IMR-90 (cell line): ENCODE results near the gene PLXNB3. TPM values are rescaled to one million over a fixed set of nuclear protein-coding genes. Genes with fewer than 3 reads are reported as not detected.

ENCODE experiments used
- ATAC-seq: fragments of 200-7000 bp; cut with Tn5 transposase; 2 replicates; pipeline ENCODE4 v1.9.1; 2020; ENCODE audit warnings: low read depth, mild to moderate bottlenecking, moderate library complexity
- BruUV-seq: library from RNA; stranded (reverse); fragments of 400-500 nt; replicated peaks from 2 replicates; lab custom pipeline; 2021; lab: Mats Ljungman, UMichigan
- CTCF ChIA-PET: fragments of 300-600 bp; formaldehyde crosslinking; extraction: SDS; loops from one replicate; lab custom pipeline; 2021; ENCODE audit warnings: antibody characterized with exemption; lab: Yijun Ruan, JAX
- POLR2A ChIA-PET: fragments of 300-600 bp; sonication (Branson Sonifier 250); formaldehyde crosslinking; loops from one replicate; lab custom pipeline; 2022; ENCODE audit warnings: antibody characterized with exemption; ENCODE audit not compliant: unreplicated experiment; lab: Charles Lee
- DNase-seq: peaks from one replicate; pipeline ENCODE4 v3.0.0; 2013
- H2AFZ ChIP-seq: replicated peaks from 2 replicates; pipeline ENCODE3; 2013; ENCODE audit warnings: low read length, mild to moderate bottlenecking; ENCODE audit not compliant: poor library complexity
- H2AK5ac ChIP-seq: 2 replicates; pipeline ENCODE4 v1.6.1; 2013; ENCODE audit warnings: low read depth, low read length, inconsistent platforms
- H2AK9ac ChIP-seq: replicated peaks from 2 replicates; pipeline ENCODE3; 2013; ENCODE audit warnings: mild to moderate bottlenecking, low read depth, low read length, moderate library complexity; ENCODE audit not compliant: poor library complexity
- H2BK120ac ChIP-seq: 2 replicates; pipeline ENCODE4 v1.6.1; 2013; ENCODE audit warnings: low read depth, low read length, inconsistent platforms
- H2BK15ac ChIP-seq: 3 replicates; pipeline ENCODE4 v1.6.1; 2013; ENCODE audit warnings: low read depth, low read length, inconsistent platforms
- H2BK20ac ChIP-seq: 2 replicates; pipeline ENCODE4 v1.6.1; 2013; ENCODE audit warnings: low read depth, mild to moderate bottlenecking, inconsistent platforms, low read length, moderate library complexity
- H2BK5ac ChIP-seq: 2 replicates; pipeline ENCODE4 v1.6.1; 2013; ENCODE audit warnings: mild to moderate bottlenecking, low read depth, low read length, inconsistent platforms; ENCODE audit not compliant: poor library complexity, severe bottlenecking
- H3K14ac ChIP-seq: replicated peaks from 2 replicates; pipeline ENCODE4 v1.6.1; 2013; ENCODE audit warnings: low read depth, low read length, inconsistent platforms
- H3K18ac ChIP-seq: 2 replicates; pipeline ENCODE4 v1.6.1; 2013; ENCODE audit warnings: low read depth, low read length, control low read depth
- H3K23ac ChIP-seq: 2 replicates; pipeline ENCODE4 v1.6.1; 2013; ENCODE audit warnings: low read depth, low read length, inconsistent platforms
- H3K27ac ChIP-seq: 2 replicates; pipeline ENCODE4 v1.5.1; 2013; ENCODE audit warnings: mild to moderate bottlenecking, control low read depth, low read length; ENCODE audit not compliant: insufficient read depth
- H3K27me3 ChIP-seq: 2 replicates; pipeline ENCODE4 v1.6.1; 2013; ENCODE audit warnings: low read length; ENCODE audit not compliant: control insufficient read depth, insufficient read depth
- H3K36me3 ChIP-seq: 2 replicates; pipeline ENCODE4 v1.6.1; 2013; ENCODE audit warnings: low read length, mixed read lengths; ENCODE audit not compliant: control insufficient read depth, insufficient read depth
- H3K4ac ChIP-seq: 2 replicates; pipeline ENCODE4 v1.6.1; 2013; ENCODE audit warnings: low read depth, low read length, inconsistent platforms
- H3K4me1 ChIP-seq: 2 replicates; pipeline ENCODE4 v1.6.1; 2013; ENCODE audit warnings: low read length, mixed read lengths; ENCODE audit not compliant: control insufficient read depth, insufficient read depth
- H3K4me2 ChIP-seq: 2 replicates; pipeline ENCODE4 v1.6.1; 2013; ENCODE audit warnings: low read depth, mild to moderate bottlenecking, control low read depth, low read length, moderate library complexity
- H3K4me3 ChIP-seq: 2 replicates; pipeline ENCODE4 v1.5.1; 2013; ENCODE audit warnings: low read depth, mild to moderate bottlenecking, control low read depth, low read length, moderate library complexity; ENCODE audit not compliant: insufficient read depth
- H3K56ac ChIP-seq: 2 replicates; pipeline ENCODE4 v1.6.1; 2013; ENCODE audit warnings: low read length, inconsistent platforms; ENCODE audit not compliant: insufficient read depth; ENCODE audit errors: extremely low read depth
- H3K79me1 ChIP-seq, 2 experiments: 2 replicates each; pipeline ENCODE4 v1.6.1; 2013; ENCODE audit warnings: low read length in 2 of 2, inconsistent platforms in 1 of 2, low read depth in 1 of 2
- H3K9ac ChIP-seq: 2 replicates; pipeline ENCODE4 v1.6.1; 2013; ENCODE audit warnings: low read depth, low read length, control low read depth
- H3K9me1 ChIP-seq: 2 replicates; pipeline ENCODE4 v1.6.1; 2013; ENCODE audit warnings: low read length, inconsistent platforms; ENCODE audit not compliant: insufficient read depth
- H3K9me3 ChIP-seq: 2 replicates; pipeline ENCODE4 v1.6.1; 2013; ENCODE audit warnings: low read length; ENCODE audit not compliant: control insufficient read depth, insufficient read depth
- H4K20me1 ChIP-seq: 2 replicates; pipeline ENCODE4 v1.6.1; 2013; ENCODE audit warnings: low read length, inconsistent platforms; ENCODE audit not compliant: insufficient read depth
- H4K5ac ChIP-seq: 2 replicates; pipeline ENCODE4 v1.6.1; 2013; ENCODE audit warnings: mild to moderate bottlenecking, low read depth, low read length, control low read depth
- H4K8ac ChIP-seq, 2 experiments: 2 replicates each; pipeline ENCODE4 v1.6.1; 2013; ENCODE audit warnings: low read depth in 2 of 2, low read length in 2 of 2, control low read depth in 1 of 2, inconsistent platforms in 1 of 2
- H4K91ac ChIP-seq: 2 replicates; pipeline ENCODE4 v1.6.1; 2013; ENCODE audit warnings: low read depth, low read length, inconsistent platforms; ENCODE audit not compliant: insufficient read depth
- BHLHE40 ChIP-seq: fragments of 150-350 bp; IDR thresholded peaks from 2 replicates; pipeline ENCODE4 v1.6.1; 2016; ENCODE audit warnings: mild to moderate bottlenecking, low read depth, low read length
- CEBPB ChIP-seq: IDR thresholded peaks from 2 replicates; pipeline ENCODE4 v1.6.1; 2012; ENCODE audit warnings: low read depth, low read length, improper control_type of control experiment
- CHD1 ChIP-seq: IDR thresholded peaks from 2 replicates; pipeline ENCODE4 v1.6.1; 2012; ENCODE audit warnings: low read depth, low read length, improper control_type of control experiment
- ELK1 ChIP-seq: fragments of 150-350 bp; IDR thresholded peaks from 2 replicates; pipeline ENCODE4 v1.6.1; 2016; ENCODE audit warnings: low read depth, mild to moderate bottlenecking, low read length, moderate library complexity, borderline replicate concordance
- FOS ChIP-seq: fragments of 150-350 bp; IDR thresholded peaks from 2 replicates; pipeline ENCODE4 v1.6.1; 2016; ENCODE audit warnings: low read depth, low read length
- MAFK ChIP-seq: IDR thresholded peaks from 2 replicates; pipeline ENCODE4 v1.6.1; 2012; ENCODE audit warnings: low read depth, low read length, improper control_type of control experiment
- MAZ ChIP-seq: IDR thresholded peaks from 2 replicates; pipeline ENCODE4 v1.6.1; 2012; ENCODE audit warnings: low read depth, mild to moderate bottlenecking, low read length, improper control_type of control experiment, moderate library complexity, borderline replicate concordance
- MXI1 ChIP-seq: IDR thresholded peaks from 2 replicates; pipeline ENCODE4 v1.6.1; 2012; ENCODE audit warnings: low read depth, mild to moderate bottlenecking, low read length, moderate library complexity, borderline replicate concordance
- NFE2L2 ChIP-seq: fragments of 150-350 bp; IDR thresholded peaks from 2 replicates; pipeline ENCODE4 v1.6.1; 2016; ENCODE audit warnings: low read depth, mild to moderate bottlenecking, low read length
- POLR2A ChIP-seq: IDR thresholded peaks from 2 replicates; pipeline ENCODE4 v1.6.1; 2012; ENCODE audit warnings: mild to moderate bottlenecking, low read depth, low read length
- RAD21 ChIP-seq: IDR thresholded peaks from 2 replicates; pipeline ENCODE4 v1.6.1; 2012; ENCODE audit warnings: low read length, improper control_type of control experiment
- RCOR1 ChIP-seq: IDR thresholded peaks from 2 replicates; pipeline ENCODE4 v1.6.1; 2012; ENCODE audit warnings: mild to moderate bottlenecking, low read length, improper control_type of control experiment; ENCODE audit not compliant: insufficient replicate concordance
- RFX5 ChIP-seq: IDR thresholded peaks from 2 replicates; pipeline ENCODE4 v1.8.0; 2012; ENCODE audit warnings: low read depth, mild to moderate bottlenecking, low read length, moderate library complexity
- SMC3 ChIP-seq: fragments of 150-350 bp; IDR thresholded peaks from 2 replicates; pipeline ENCODE4 v1.6.1; 2016; ENCODE audit warnings: low read depth, mild to moderate bottlenecking, antibody characterized with exemption, low read length, moderate library complexity
- USF2 ChIP-seq: fragments of 150-350 bp; IDR thresholded peaks from 2 replicates; pipeline ENCODE4 v1.6.1; 2017; ENCODE audit warnings: mild to moderate bottlenecking, antibody characterized with exemption, low read length, low read depth
- WGBS, 2 experiments: methylation state at CpG; one replicate each; pipeline versions ENCODE4 v1.1.5 to v1.1.7; 2013; ENCODE audit warnings: missing lambda C conversion rate in 2 of 2; ENCODE audit not compliant: insufficient read length in 1 of 2; ENCODE audit errors: extremely low coverage in 2 of 2; 5-methylcytosine and 5-hydroxymethylcytosine counted together
- dilution Hi-C: fragments of 300-500 bp; cut with HindIII; formaldehyde crosslinking; loops from one replicate; pipeline ENCODE4 v1.14.3; 2018; ENCODE audit warnings: low sequenced_read_pairs; ENCODE audit not compliant: unreplicated experiment
- in situ Hi-C: fragments of 300-500 bp; cut with MboI; formaldehyde crosslinking; loops from 3 replicates; pipeline ENCODE4 v1.14.3; 2019; ENCODE audit warnings: low sequenced_read_pairs, inconsistent platforms, mixed read lengths
- intact Hi-C: fragments of 100-400 bp; cut with micrococcal nuclease; formaldehyde crosslinking; loops from 2 replicates; pipeline ENCODE4 v1.10.0; 2022
- polyA plus RNA-seq, 3 experiments: library from polyadenylated mRNA; depleted of rRNA; stranded (reverse); fragments of >200 nt; gene quantifications; 2 replicates each; pipeline ENCODE4 v1.2.3, GENCODE V29; 2012; ENCODE audit warnings: low replicate concordance in 1 of 3
- total RNA-seq: library from RNA; depleted of rRNA; stranded (reverse); fragments of >200 nt; gene quantifications from 2 replicates; pipeline ENCODE4 v1.2.3, GENCODE V29; 2012
- TF ChIP-seq, protein P1 (sequence below): conservative IDR thresholded peaks from 2 replicates; pipeline ENCODE4 v1.5.1; 2012; ENCODE audit warnings: mild to moderate bottlenecking, low read depth, low read length, improper control_type of control experiment

PLXNB3 gene
- total and polyA plus RNA-seq, 2 of the 4 experiments (the other 2 are of a cell fraction): 0.36 to 22.3 TPM

GRCh38 chrX:153763298-153763932 is 634 bp upstream of the PLXNB3 start:
- Histone ChIP-seq H2AK9ac (peak overlapping the region; percentile 31), H3K9me1 (no peaks in the 10 kb centered on the region), H3K4ac (no peak overlapping the region), H2AFZ (no peak overlapping the region), H2BK120ac (no peak overlapping the region), H3K27me3 (no peaks in the 10 kb centered on the region), H3K23ac (no peak overlapping the region), H3K14ac (no peak overlapping the region), H4K20me1 (no peaks in the 10 kb centered on the region; the same call in 1 of the 2 replicates), H3K18ac (no peak overlapping the region), H4K91ac (no peak overlapping the region), H2AK5ac (no peak overlapping the region), H3K9me3 (no peaks in the 10 kb centered on the region; the same call in 1 of the 2 replicates), H2BK15ac (no peak overlapping the region), H3K4me3 (no peak overlapping the region), H3K56ac (no peak overlapping the region), H3K9ac (no peak overlapping the region), H3K4me2 (no peak overlapping the region), H4K8ac (no peak overlapping the region), H3K27ac (no peak overlapping the region), H3K4me1 (peaks cover 17% of the 10 kb centered on the region), H3K36me3 (no peaks in the 10 kb centered on the region), H4K5ac (no peak overlapping the region), H2BK5ac (no peak overlapping the region), H3K79me1 (peaks cover 0 to 17% of the 10 kb centered on the region in 2 experiments; a peak in 2 of 4 replicates), H2BK20ac (no peak overlapping the region)
- POLR2A ChIA-PET: no interaction called here
- CTCF ChIA-PET: interaction anchor here (0.9 to 1.5 kb wide), 2 partner anchors 9 to 183 kb away, joined by 3 read pairs; no protein-coding TSS in a partner anchor
- WGBS, 2 experiments: 81% methylated on average over 12 of the region's 18 CpGs; no CpG with 5 or more reads in 1 of the 2 experiments
- in situ Hi-C loops: loop anchor here (10.0 kb wide), 1 partner anchor 201 kb away; no protein-coding TSS in a partner anchor
- intact Hi-C loops: no loop called here
- DNase-seq (no peak), ATAC-seq (no peak)
- dilution Hi-C loops: no loop called here
- no TSS peak for BruUV-seq
- TF ChIP-seq USF2 (no peak), MAFK (no peak), RCOR1 (no peak), ELK1 (no peak), RFX5 (no peak), BHLHE40 (no peak), CEBPB (no peak), MAZ (no peak), FOS (no peak), MXI1 (no peak), SMC3 (no peak), RAD21 (no peak), NFE2L2 (no peak), POLR2A (no peak), CHD1 (no peak)
- TF ChIP-seq, protein P1, sequence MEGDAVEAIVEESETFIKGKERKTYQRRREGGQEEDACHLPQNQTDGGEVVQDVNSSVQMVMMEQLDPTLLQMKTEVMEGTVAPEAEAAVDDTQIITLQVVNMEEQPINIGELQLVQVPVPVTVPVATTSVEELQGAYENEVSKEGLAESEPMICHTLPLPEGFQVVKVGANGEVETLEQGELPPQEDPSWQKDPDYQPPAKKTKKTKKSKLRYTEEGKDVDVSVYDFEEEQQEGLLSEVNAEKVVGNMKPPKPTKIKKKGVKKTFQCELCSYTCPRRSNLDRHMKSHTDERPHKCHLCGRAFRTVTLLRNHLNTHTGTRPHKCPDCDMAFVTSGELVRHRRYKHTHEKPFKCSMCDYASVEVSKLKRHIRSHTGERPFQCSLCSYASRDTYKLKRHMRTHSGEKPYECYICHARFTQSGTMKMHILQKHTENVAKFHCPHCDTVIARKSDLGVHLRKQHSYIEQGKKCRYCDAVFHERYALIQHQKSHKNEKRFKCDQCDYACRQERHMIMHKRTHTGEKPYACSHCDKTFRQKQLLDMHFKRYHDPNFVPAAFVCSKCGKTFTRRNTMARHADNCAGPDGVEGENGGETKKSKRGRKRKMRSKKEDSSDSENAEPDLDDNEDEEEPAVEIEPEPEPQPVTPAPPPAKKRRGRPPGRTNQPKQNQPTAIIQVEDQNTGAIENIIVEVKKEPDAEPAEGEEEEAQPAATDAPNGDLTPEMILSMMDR: no peak
